ENCODE data around the gene LRRC7.

DNA sequence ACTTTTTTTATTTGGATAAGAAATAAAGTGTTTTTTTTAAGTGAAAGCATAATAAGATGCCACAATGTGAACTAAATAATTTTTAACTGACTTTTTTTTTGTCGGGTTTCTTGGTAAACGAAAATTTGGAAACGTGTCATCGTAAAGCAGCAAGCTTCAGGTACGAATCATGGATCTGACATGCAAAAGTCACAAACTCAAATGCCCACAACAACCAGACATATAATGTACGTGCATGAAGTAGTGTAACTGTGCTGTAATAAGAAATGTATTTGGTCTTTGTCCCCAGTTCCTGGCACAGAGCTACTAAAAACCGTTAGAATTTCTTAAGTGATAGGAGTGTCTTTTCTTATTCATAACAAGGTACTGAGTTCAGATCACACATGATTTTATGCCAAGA, 44.3 kb upstream of the LRRC7 start:
- no peak for TF ChIP-seq POLR2AphosphoS5 (IDR thresholded peaks at IDR 0.05)
- TF ChIP-seq, protein P1, sequence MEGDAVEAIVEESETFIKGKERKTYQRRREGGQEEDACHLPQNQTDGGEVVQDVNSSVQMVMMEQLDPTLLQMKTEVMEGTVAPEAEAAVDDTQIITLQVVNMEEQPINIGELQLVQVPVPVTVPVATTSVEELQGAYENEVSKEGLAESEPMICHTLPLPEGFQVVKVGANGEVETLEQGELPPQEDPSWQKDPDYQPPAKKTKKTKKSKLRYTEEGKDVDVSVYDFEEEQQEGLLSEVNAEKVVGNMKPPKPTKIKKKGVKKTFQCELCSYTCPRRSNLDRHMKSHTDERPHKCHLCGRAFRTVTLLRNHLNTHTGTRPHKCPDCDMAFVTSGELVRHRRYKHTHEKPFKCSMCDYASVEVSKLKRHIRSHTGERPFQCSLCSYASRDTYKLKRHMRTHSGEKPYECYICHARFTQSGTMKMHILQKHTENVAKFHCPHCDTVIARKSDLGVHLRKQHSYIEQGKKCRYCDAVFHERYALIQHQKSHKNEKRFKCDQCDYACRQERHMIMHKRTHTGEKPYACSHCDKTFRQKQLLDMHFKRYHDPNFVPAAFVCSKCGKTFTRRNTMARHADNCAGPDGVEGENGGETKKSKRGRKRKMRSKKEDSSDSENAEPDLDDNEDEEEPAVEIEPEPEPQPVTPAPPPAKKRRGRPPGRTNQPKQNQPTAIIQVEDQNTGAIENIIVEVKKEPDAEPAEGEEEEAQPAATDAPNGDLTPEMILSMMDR (IDR thresholded peaks at IDR 0.05), result no peak
- TF ChIP-seq POLR2A (IDR thresholded peaks at IDR 0.05), result no peak

Measured in breast epithelium (tissue), 3 donors.